ENCODE measurements around the gene MYDGF.

MYDGF gene

GRCh38 chr19:4613254-4613751, 56.8 kb downstream of the MYDGF start:
- in situ Hi-C loops (cut with MboI; ENCODE audit: low sequenced_read_pairs), result no loop called here

GRCh38 chr19:4609878-4610511, 60.1 kb downstream of the MYDGF start:
- in situ Hi-C loops (cut with MboI; ENCODE audit: low sequenced_read_pairs), result no loop called here

Measured in HL-60/S4 treated with phorbol 12-myristate 13-acetate at 8.2 ng/mL for 4 days and 3 days (cell line).